NCI-H146 (cell line): ENCODE results near the gene TBX6.

Experiments used
- DNase-seq: peaks from one replicate; lab custom pipeline; 2025; lab: John Stamatoyannopoulos, UW

The TBX6 gene

DNA sequence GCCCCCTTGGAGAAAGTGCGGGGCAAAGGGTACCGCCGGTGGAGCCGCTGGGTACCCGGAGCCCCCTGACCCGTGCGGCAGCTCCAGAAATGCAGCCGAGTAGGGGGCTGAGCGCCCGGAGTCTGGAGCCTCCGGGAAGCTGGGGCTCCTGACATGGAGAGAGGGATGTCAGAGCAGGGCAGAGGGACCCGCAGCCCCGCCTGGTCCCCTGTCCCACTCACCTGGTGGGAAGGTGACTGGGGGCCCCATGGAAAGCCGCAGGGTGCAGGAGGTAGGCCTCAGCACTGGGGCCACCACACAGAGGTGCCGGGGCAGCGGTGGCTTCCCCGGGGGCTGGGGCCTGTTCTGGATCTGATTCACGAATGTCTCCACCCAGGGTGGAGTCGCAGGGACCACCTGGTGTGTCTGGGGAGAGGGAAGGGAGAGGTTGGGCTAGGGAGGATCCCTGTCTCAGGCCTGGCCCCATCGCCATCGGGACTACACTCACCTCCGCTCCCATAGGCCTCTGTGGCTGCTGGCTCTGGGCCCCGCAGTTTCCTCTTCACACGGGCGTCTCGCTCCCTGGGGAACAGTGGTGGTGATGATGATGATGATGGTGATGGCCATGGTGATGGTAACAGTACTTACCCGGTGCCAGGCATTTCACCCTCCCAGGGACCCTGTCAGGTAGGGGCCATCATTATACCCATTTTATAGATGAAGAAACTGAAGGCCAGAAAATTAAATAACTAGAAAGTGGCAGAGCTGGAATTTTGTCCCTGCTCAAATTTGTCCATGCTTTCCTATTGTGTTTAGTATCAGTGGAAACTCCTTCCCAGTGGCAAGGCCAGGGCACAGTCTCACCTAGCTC lies 5.2 kb downstream of the TBX6 start:
- DNase-seq: no peak

GRCh38 chr16:30085820-30086219 lies 5.9 kb downstream of the TBX6 start:
- DNase-seq: no peak

GRCh38 chr16:30085247-30085646 lies 6.5 kb downstream of the TBX6 start:
- DNase-seq: no peak

DNA sequence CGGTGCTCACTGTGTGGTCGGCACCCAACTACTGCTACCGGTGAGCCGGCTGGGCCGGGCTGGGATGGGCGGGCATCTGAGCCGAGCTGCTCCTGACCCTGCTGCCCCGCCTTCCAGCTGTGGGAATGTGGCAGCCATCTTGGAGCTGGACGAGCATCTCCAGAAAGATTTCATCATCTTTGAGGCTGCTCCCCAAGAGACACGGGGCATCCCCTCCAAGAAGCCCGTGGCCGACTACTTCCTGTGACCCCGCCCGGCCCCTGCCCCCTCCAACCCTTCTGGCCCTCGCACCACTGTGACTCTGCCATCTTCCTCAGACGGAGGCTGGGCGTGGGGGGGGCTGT lies 6.9 kb downstream of the TBX6 start:
- DNase-seq: no peak

GRCh38 chr16:30084096-30084815 lies 7.5 kb downstream of the TBX6 start:
- DNase-seq: no peak

- DNase-seq: no peak
Observed at GRCh38 chr16:30083216-30084055, 8.3 kb downstream of the TBX6 start.

- DNase-seq: no peak
Observed at GRCh38 chr16:30082545-30083090, 9.1 kb downstream of the TBX6 start.

DNA sequence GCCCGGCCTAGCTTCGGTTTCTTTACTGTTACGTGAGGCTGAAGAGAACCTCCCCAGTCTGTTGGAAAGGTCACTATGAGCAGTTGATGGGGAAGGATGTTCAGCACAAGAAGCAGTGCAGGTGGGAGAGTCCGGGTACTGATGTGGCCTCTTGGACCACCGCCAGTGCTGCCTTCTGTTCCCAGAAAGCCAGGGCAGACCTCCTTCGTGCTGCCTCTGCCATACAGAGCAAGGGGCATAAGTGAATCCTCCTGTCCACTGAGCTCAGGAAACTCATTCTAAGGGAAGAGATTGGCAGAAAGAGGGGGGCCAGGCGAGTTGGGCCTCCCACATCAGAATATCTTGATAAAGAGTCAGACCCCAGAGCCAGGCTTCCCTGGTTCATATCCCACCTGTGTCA lies 12.2 kb downstream of the TBX6 start:
- no peak for DNase-seq

DNA sequence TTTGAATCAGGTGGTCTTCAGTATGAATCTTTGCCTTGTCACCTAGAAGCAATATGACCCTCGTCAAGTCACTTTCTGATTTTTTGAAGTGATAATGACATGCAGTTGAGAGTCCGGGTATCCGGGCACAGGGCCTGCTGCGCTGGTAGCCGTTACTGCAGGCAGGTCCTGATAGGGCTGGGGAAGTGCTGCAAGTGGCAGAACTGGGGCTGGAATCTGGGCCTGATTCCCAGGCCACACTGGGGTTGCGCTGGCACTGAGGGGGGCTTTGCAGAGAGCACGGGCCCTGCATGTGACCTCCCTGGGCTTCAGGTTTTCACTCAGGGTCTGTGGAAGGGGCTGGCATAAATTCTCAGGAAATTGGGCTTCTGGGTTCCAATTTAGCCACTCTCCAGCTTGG lies 13.0 kb downstream of the TBX6 start:
- no peak for DNase-seq

GRCh38 chr16:30077656-30078055 lies 14.1 kb downstream of the TBX6 start:
- no peak for DNase-seq

GRCh38 chr16:30076276-30076791 lies 15.4 kb downstream of the TBX6 start:
- peak; percentile 40 for DNase-seq

GRCh38 chr16:30075503-30076275 lies 16.0 kb downstream of the TBX6 start, which contains the start of gene PPP4C:
Gene PPP4C, plus strand, starts transcription at chr16:30075994. Its CDS starts 384 bp downstream, at chr16:30076378.
- DNase-seq: peak; percentile 91

DNA sequence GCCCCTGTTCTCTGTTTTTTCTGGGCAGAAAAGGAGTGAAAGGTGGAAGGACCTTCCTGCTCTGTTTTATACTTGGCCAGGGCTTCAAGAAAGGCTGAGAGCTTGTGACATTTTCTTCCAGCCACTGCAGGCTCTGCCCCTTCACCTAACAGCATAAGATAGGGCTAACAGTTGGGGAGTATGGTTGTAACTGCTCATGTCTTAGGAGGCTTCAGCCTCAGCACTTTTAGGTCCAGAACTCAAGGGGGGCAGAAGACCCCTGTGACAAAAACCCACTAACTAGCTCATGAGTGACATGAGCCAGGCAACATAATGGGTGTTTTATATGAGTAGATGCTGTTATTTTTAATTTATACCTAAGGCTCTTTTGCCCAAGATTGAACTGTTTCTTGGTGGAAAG lies 21.2 kb downstream of the TBX6 start:
- no peak for DNase-seq

DNA sequence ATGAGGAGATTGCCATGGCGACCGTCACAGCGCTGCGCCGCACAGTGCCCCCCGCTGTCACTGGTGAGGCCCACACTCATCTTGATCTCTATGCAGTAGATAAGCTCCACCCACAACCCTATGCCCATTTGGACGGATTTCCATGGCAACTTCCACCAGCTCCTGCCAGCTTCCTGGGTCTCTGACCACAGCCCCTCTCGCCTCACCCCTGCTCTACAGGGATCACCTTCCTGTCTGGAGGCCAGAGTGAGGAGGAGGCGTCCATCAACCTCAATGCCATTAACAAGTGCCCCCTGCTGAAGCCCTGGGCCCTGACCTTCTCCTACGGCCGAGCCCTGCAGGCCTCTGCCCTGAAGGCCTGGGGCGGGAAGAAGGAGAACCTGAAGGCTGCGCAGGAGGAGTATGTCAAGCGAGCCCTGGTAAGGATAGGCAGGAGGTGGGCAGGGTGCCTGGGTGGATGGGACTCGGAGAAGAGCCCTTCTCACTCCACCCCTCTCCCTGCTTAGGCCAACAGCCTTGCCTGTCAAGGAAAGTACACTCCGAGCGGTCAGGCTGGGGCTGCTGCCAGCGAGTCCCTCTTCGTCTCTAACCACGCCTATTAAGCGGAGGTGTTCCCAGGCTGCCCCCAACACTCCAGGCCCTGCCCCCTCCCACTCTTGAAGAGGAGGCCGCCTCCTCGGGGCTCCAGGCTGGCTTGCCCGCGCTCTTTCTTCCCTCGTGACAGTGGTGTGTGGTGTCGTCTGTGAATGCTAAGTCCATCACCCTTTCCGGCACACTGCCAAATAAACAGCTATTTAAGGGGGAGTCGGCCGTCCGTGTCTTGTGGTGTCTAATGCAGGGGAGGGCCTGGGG lies 21.9 kb downstream of the TBX6 start:
- DNase-seq: no peak

GRCh38 chr16:30068750-30069610 lies 22.7 kb downstream of the TBX6 start:
- no peak for DNase-seq

DNA sequence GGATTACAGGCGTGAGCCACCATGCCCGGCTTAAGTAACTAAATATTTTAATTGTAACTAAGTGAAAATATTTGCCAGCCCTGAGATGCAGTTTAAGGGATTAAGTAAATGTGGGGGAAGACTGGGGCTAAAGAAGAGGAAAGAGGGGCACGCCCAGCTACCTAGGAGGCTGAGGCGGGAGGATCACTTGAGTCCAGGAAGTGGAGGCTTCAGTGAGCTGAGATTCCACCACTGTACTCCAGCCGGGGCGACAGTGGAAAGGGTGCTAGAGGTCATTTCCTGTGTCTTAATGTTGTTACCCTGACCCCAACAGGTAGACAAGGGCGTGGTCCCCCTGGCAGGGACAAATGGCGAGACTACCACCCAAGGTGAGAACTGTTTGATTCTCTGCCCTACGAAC lies 23.4 kb downstream of the TBX6 start:
- DNase-seq: no peak

DNA sequence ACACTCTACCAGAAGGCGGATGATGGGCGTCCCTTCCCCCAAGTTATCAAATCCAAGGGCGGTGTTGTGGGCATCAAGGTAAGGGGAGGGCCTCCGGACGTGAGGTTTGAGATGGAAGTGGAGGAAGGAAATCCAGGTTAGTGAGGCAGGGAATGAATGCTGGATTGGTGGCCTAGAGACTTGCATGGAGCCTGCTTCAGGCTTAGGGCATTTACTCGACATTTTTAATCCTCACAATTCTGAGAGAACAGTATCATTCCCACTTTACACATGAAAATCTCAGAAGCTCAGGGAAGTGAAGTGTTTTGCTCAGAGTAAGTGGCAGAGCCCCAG lies 24.2 kb downstream of the TBX6 start:
- DNase-seq: no peak

DNA sequence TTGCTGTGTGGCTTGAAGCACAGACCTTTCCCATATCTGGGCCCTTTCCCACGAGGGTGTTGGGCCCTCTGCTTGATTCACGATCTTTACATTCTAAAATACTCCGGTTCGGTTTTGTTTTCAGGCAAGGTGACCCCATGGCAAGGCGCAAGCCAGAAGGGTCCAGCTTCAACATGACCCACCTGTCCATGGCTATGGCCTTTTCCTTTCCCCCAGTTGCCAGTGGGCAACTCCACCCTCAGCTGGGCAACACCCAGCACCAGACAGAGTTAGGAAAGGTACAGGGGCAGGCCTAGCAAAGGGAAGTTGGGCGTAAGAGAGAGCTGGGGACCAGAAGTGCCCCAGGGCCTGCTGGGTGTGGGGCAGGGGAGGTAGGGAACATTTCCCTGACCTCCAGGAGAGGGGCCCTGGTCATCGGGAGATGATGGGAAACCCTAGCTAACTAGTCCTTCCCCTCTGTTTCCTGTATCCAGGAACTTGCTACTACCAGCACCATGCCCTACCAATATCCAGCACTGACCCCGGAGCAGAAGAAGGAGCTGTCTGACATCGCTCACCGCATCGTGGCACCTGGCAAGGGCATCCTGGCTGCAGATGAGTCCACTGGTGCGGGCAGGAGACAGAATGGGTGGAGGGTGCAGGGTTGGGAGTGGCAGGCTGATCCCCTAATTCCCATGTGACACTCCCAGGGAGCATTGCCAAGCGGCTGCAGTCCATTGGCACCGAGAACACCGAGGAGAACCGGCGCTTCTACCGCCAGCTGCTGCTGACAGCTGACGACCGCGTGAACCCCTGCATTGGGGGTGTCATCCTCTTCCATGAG lies 24.8 kb downstream of the TBX6 start:
- no peak for DNase-seq
